Rectal smooth muscle tissue (tissue), 1 donor: ENCODE data around the gene STAT3.

Experiments used
- H3K27ac ChIP-seq: one replicate; pipeline ENCODE4 v1.7.0; 2013; ENCODE audit warnings: low read depth, low read length, inconsistent platforms
- H3K27me3 ChIP-seq: one replicate; pipeline ENCODE4 v1.7.0; 2013; ENCODE audit warnings: low read length; ENCODE audit not compliant: control insufficient read depth, insufficient read depth
- H3K36me3 ChIP-seq: one replicate; pipeline ENCODE4 v1.7.0; 2013; ENCODE audit warnings: low read length; ENCODE audit not compliant: control insufficient read depth, insufficient read depth
- H3K4me1 ChIP-seq: one replicate; pipeline ENCODE4 v1.7.0; 2013; ENCODE audit warnings: low read length; ENCODE audit not compliant: control insufficient read depth, insufficient read depth
- H3K4me3 ChIP-seq: one replicate; pipeline ENCODE4 v1.7.0; 2013; ENCODE audit warnings: low read length
- H3K9ac ChIP-seq: one replicate; pipeline ENCODE4 v1.7.0; 2013; ENCODE audit warnings: low read length

The STAT3 gene

DNA sequence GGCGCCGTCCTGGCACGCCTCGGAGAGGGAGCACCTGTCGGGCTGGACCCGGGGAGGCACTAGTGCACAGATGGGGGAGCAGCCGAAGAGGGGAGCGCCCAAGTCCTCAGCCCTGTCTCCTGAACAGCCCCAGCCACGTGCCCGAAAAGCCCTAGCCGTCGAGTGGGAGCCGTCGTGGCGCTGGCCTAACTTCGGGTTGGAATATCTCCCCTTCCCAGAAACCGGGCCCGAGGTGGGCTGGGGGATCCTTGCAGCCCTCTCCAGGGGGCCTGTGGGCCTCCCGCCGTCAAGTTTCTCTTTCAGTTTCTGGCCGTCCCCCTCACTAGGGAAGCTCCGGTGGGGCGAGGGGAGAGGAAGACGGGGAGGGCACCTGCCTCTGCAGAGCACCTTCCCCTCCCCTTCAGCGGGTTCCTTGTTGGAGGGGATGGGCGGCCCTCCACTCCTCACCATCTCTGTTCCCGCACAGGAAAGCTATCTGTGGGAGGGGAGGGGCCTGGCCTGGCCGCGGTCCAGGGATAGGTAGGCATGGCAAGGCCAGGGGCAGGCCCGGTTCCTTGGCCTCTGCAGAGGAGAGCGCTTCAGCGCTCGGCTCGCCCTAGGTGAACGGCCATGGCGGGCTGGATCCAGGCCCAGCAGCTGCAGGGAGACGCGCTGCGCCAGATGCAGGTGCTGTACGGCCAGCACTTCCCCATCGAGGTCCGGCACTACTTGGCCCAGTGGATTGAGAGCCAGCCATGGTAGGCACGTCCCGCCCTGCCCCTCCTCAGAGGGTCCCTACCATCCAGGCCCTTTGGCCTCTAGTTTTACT, 99.2 kb downstream of the STAT3 start:
- peak overlapping the region; percentile 30 for H3K9ac ChIP-seq
- H3K4me1 ChIP-seq: peaks cover 10% of the 10 kb centered on the region
- no peaks in the 10 kb centered on the region for H3K27me3 ChIP-seq
- no peaks in the 10 kb centered on the region for H3K36me3 ChIP-seq
- H3K4me3 ChIP-seq: peak overlapping the region; percentile 80
- H3K27ac ChIP-seq: peak overlapping the region; percentile 85

DNA sequence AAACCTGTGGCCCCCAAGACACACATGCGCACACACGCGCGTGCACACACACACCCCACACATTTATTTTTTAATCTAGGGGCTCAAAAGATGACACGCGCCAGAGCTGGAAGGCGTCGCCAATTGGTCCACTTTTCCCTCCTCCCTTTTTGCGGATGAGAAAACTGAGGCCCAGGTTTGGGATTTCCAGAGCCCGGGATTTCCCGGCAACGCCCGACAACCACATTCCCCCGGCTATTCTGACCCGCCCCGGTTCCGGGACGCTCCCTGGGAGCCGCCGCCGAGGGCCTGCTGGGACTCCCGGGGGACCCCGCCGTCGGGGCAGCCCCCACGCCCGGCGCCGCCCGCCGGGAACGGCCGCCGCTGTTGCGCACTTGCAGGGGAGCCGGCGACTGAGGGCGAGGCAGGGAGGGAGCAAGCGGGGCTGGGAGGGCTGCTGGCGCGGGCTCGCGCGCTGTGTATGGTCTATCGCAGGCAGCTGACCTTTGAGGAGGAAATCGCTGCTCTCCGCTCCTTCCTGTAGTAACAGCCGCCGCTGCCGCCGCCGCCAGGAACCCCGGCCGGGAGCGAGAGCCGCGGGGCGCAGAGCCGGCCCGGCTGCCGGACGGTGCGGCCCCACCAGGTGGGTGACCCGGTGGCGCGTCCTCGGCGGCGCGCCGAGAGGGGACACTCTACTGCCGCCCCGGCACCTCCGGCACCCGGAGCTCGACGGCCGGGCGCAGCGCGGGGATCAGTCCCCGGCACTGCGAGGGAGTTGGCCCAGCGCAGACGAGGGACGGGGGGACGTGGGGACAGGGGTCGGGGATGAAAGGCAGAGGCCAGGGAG, 100.1 kb downstream of the STAT3 start, which contains the start of gene STAT5A:
TSS of gene STAT5A (plus strand) at position 522 of the 826 bp plus-strand sequence. CDS start 914 bp downstream, outside the sequence.
- Histone ChIP-seq H3K4me3 (peak within 1 kb of the TSS; percentile 80), H3K4me1 (peaks cover 10% of the 10 kb centered on the region), H3K36me3 (no peaks in the 10 kb centered on the region), H3K27me3 (no peaks in the 10 kb centered on the region), H3K9ac (peak within 1 kb of the TSS; percentile 68), H3K27ac (peak within 1 kb of the TSS; percentile 85)

GRCh38 chr17:42287305-42287976, 100.8 kb downstream of the STAT3 start:
- H3K4me1 ChIP-seq: peaks cover 10% of the 10 kb centered on the region

GRCh38 chr17:42286411-42287221, 101.6 kb downstream of the STAT3 start:
- Histone ChIP-seq H3K27ac (peak overlapping the region; percentile 85), H3K9ac (peak overlapping the region; percentile 32), H3K4me1 (peaks cover 10% of the 10 kb centered on the region), H3K4me3 (peak overlapping the region; percentile 80), H3K27me3 (no peaks in the 10 kb centered on the region), H3K36me3 (no peaks in the 10 kb centered on the region)

More at GRCh38 chr17:42287305-42287976, 100.8 kb downstream of the STAT3 start:
- peak overlapping the region; percentile 80 for H3K4me3 ChIP-seq
- H3K27me3 ChIP-seq: no peaks in the 10 kb centered on the region
- H3K36me3 ChIP-seq: no peaks in the 10 kb centered on the region
- peak overlapping the region; percentile 68 for H3K9ac ChIP-seq
- H3K27ac ChIP-seq: peak overlapping the region; percentile 85

GRCh38 chr17:42285346-42286050, 102.7 kb downstream of the STAT3 start:
- Histone ChIP-seq H3K9ac (no peak overlapping the region), H3K4me1 (peaks cover 10% of the 10 kb centered on the region), H3K27ac (no peak overlapping the region), H3K36me3 (no peaks in the 10 kb centered on the region), H3K27me3 (no peaks in the 10 kb centered on the region), H3K4me3 (no peak overlapping the region)

- no peak overlapping the region for H3K27ac ChIP-seq
- H3K9ac ChIP-seq: no peak overlapping the region
Observed at GRCh38 chr17:42284566-42284965, 103.7 kb downstream of the STAT3 start.

DNA sequence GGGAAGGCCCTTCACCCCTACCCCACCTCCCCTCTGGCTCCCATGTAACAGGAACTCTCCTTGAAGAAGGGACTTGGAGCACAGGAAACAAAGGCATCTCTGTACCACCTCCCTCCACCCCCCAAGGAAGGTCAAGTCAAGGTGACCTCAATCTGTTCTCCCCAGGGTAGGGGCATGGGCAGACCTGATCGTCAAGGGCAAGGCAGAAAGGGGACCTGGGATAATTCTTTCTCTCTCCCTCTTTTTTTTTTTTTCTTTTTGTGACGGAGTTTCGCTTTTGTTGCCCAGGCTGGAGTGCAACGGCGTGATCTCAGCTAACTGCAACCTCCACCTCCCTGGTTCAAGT, 104.2 kb downstream of the STAT3 start:
- H3K9ac ChIP-seq: no peak overlapping the region
- no peak overlapping the region for H3K27ac ChIP-seq
- H3K36me3 ChIP-seq: no peaks in the 10 kb centered on the region
- H3K4me1 ChIP-seq: peaks cover 10% of the 10 kb centered on the region
- H3K4me3 ChIP-seq: no peak overlapping the region
- H3K27me3 ChIP-seq: no peaks in the 10 kb centered on the region

More at GRCh38 chr17:42284566-42284965, 103.7 kb downstream of the STAT3 start:
- no peaks in the 10 kb centered on the region for H3K36me3 ChIP-seq
- H3K4me1 ChIP-seq: peaks cover 10% of the 10 kb centered on the region
- no peak overlapping the region for H3K4me3 ChIP-seq
- H3K27me3 ChIP-seq: no peaks in the 10 kb centered on the region

DNA sequence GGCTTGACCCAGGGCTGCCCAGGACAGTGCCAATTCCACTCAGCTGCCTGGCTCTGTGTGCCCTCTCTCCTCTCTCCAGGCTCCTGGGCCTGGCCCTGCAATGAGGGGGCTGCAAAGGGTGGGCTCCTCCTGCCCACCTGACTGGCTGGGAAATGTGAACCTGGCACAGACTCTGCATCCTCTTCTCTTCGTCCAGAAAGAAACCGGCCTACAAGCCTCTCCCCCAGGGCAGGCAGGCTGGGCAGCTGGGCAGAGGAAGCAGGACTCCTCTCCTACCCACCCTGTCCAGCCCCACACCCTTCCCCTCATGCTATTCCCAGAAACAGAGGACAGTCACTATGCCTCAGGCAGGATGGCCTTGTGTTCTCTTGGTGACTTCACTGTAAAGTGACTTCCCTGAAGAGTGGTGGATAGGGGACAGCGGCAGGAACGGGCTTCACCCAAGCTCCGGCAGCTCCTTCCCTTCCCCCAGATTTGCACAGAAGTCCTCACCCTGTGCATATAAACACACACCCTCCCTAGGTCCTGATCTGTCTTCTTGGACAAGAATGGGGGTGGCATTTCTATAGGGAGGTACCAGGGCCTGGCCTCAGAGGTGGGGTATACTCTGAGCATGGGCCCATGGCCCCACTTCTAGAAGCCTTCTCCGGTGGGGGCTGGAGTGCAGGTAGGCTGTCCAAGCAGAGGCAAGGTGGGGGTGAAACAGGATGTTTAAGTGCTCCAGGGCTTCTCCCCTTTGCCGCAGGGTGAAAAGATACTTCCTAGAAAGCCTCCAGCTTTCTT, 104.8 kb downstream of the STAT3 start:
- H3K36me3 ChIP-seq: no peaks in the 10 kb centered on the region
- no peak overlapping the region for H3K4me3 ChIP-seq
- no peak overlapping the region for H3K9ac ChIP-seq
- no peaks in the 10 kb centered on the region for H3K27me3 ChIP-seq
- no peak overlapping the region for H3K27ac ChIP-seq
- H3K4me1 ChIP-seq: peaks cover 10% of the 10 kb centered on the region

DNA sequence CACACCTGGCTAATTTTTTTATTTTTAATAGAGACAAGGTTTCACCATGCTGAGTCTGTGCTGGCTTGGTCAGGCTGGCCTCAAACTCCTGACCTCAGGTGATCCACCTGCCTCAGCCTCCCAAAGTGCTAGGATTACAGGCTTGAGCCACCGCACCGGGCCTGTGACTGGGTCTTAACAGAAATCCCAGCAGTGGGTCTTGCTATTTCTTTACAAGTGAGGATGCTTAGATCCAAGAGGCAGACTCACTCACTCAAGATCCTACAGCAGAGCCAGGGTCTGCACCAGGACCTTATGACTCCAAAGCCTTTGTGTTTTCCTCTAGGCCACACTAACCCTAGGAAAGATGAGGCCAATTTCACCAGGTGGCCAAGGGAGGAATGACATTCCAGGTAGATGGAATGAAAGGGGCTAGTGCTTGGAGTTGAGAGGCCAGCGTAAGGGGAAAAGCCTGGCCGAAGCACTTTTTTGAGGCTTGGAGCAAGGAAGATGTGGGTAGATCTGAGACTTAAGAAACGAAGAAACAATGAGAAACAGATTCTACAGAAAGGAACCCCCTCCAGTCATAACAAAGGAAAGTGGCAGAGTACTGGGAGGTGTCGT, 105.7 kb downstream of the STAT3 start:
- Histone ChIP-seq H3K9ac (no peak overlapping the region), H3K27ac (no peak overlapping the region), H3K4me3 (no peak overlapping the region), H3K4me1 (peaks cover 10% of the 10 kb centered on the region), H3K36me3 (no peaks in the 10 kb centered on the region), H3K27me3 (no peaks in the 10 kb centered on the region)

- Histone ChIP-seq H3K36me3 (no peaks in the 10 kb centered on the region), H3K9ac (no peak overlapping the region), H3K27me3 (no peaks in the 10 kb centered on the region), H3K4me3 (no peak overlapping the region), H3K4me1 (peaks cover 2% of the 10 kb centered on the region), H3K27ac (no peak overlapping the region)
Observed at GRCh38 chr17:42281571-42282096, 106.6 kb downstream of the STAT3 start.
